Epithelial cell of proximal tubule (primary cell): ENCODE results near the gene SLC16A3. TPM values are rescaled to one million over a fixed set of nuclear protein-coding genes. Genes with fewer than 3 reads are reported as not detected.
"Not testable (repeated sequence)": the region's sequence is repeated elsewhere in the genome, so short reads cannot be mapped to it uniquely, and the experiment has no call there.

ENCODE experiments used
- DNase-seq: peaks from one replicate; pipeline ENCODE4 v3.0.0-alpha.2; 2011; ENCODE audit warnings: low read depth
- H3K4me3 ChIP-seq: 2 replicates; pipeline ENCODE4 v1.5.1; 2011; ENCODE audit warnings: low read depth, mild to moderate bottlenecking, low read length
- total RNA-seq: library from RNA; depleted of rRNA; stranded (reverse); fragments of >200 nt; gene quantifications from 2 replicates; pipeline ENCODE4 v1.2.3, GENCODE V29; 2015
- TF ChIP-seq, protein P1 (sequence below): conservative IDR thresholded peaks from 2 replicates; pipeline ENCODE4 v1.5.1; 2012; ENCODE audit warnings: low read depth, mild to moderate bottlenecking, low read length

SLC16A3 gene
- total RNA-seq, 1 donor from 2014 or later, result 190 TPM

DNA sequence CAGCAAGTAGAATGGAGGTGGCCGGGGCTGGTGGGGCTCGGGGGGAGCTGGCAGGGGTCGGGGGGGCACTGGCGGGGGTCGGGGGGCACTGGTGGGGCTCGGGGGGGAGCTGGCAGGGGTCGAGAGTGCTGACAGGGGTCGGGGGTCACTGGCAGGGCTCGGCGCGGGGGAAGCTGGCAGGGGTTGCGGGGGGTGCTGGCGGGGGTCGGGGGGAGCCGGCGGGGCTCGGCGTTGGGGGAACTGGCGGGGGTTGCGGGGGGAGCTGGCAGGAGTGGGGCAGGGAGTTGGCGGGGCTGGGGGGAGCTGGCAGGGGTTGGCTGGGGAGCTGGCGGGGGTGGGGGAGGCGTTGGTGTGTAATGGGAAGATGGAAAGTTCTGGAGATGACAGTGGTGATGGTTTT, 41.3 kb upstream of the SLC16A3 start:
- TF ChIP-seq, protein P1, sequence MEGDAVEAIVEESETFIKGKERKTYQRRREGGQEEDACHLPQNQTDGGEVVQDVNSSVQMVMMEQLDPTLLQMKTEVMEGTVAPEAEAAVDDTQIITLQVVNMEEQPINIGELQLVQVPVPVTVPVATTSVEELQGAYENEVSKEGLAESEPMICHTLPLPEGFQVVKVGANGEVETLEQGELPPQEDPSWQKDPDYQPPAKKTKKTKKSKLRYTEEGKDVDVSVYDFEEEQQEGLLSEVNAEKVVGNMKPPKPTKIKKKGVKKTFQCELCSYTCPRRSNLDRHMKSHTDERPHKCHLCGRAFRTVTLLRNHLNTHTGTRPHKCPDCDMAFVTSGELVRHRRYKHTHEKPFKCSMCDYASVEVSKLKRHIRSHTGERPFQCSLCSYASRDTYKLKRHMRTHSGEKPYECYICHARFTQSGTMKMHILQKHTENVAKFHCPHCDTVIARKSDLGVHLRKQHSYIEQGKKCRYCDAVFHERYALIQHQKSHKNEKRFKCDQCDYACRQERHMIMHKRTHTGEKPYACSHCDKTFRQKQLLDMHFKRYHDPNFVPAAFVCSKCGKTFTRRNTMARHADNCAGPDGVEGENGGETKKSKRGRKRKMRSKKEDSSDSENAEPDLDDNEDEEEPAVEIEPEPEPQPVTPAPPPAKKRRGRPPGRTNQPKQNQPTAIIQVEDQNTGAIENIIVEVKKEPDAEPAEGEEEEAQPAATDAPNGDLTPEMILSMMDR, result no peak
- no peak overlapping the region for H3K4me3 ChIP-seq
- no peak for DNase-seq

- H3K4me3 ChIP-seq, result no peak overlapping the region
- DNase-seq, result no peak
- TF ChIP-seq, protein P1, result no peak
Measured at GRCh38 chr17:82188001-82188961, 40.6 kb upstream of the SLC16A3 start.

DNA sequence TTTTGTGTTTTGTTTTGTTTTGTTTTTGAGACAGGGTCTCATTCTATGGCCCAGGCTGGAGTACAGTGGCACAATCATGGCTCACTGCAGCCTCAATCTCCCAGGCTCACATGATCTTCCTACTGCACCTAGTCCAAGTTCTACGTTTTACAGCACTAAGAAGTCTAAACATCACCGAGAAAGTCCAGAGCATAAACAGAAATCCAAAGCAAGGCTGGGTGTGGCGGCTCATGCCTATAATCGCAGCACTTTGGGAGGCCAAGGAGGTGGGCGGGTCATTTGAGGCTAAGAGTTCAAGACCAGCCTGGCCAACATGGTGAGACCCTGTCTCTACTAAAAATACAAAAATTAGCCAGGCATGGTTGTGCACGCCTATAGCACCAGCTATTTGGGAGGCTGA, 35.8 kb upstream of the SLC16A3 start:
- not testable (repeated sequence) for DNase-seq, H3K4me3 ChIP-seq

- DNase-seq, result no peak
Measured at GRCh38 chr17:82193520-82194220, 35.2 kb upstream of the SLC16A3 start.

GRCh38 chr17:82194765-82195164, 34.1 kb upstream of the SLC16A3 start:
- H3K4me3 ChIP-seq, result no peak overlapping the region
- no peak for DNase-seq
- TF ChIP-seq, protein P1, result no peak

More at GRCh38 chr17:82193520-82194220, 35.2 kb upstream of the SLC16A3 start:
- H3K4me3 ChIP-seq, result no peak overlapping the region
- TF ChIP-seq, protein P1, result no peak

- DNase-seq, result no peak
- H3K4me3 ChIP-seq, result no peak overlapping the region
- TF ChIP-seq, protein P1, result no peak
Measured at GRCh38 chr17:82195675-82196672, 32.9 kb upstream of the SLC16A3 start.
